Stimulated activated naive CD4-positive, alpha-beta T cell (primary cell): ENCODE measurements around the gene GMFB.

Experiments used
- DNase-seq, 6 experiments: peaks; one replicate each; lab custom pipeline; 2025; lab: John Stamatoyannopoulos, UW

Gene GMFB

GRCh38 chr14:54490445-54491175 is 1.8 kb upstream of the GMFB start:
- DNase-seq: no peak

DNA sequence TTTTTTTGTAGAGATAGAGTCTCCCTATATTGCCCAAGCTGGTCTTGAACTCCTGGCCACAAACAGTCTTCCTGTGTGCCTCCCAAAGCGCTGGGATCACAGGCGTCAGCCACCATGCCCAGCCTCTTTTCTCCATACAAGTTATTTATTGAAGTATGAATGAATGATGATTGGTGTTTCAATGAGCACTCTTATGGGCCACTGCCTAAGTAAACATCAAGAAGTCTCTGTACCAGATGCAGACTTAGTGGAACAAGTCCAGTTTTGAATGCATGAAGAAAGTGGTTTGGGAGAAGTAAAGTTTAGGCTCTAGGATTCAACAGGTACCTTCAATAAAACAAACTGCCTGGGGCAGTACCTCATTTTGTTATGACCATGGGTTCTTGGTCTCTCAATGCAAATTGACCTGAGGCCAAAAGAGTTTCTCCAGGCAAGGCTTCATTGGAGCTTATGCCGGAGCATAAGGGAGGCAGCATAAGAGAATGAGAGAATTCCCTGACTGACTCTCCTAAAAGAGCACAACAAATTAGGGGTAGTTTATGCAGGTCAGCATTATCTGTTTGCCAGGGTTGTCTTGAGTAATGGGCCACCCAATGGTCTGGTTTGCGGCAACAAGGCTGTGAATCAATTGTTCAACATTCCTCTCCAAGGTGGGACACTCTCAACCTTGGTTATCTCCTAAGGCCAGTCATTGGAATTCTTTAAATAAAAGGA is 1.1 kb upstream of the GMFB start:
- DNase-seq: peak in 1 of 6 experiments; percentile 9

- DNase-seq: no peak
Measured at GRCh38 chr14:54489318-54489683, 521 bp upstream of the GMFB start.

GRCh38 chr14:54488318-54488645 is 498 bp downstream of the GMFB start:
- peak in 2 of 6 experiments; percentile 50 to 63 for DNase-seq

- no peak for DNase-seq
Measured at GRCh38 chr14:54487771-54488170, 1.0 kb downstream of the GMFB start.

DNA sequence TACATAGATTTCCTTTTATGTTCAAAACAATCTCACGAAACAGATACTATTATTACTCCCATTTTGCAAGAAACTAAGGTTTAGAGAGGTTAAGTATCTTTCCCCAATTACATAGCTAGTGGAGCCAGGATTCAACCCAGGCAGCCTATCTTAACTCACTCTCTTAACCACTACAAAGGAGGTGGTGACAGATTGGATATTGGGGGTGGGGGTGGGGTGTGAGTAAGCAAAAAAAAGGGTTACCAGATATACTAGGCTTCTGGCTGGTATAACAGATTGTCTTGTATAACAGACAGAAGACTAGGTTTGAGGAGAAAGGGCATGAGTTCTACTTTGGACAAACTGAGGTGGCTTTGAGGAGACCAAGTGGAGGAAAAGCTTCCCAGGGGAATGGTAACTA is 2.1 kb downstream of the GMFB start:
- peak in 1 of 6 experiments; percentile 5 for DNase-seq

- DNase-seq: no peak
Measured at GRCh38 chr14:54483846-54484245, 4.9 kb downstream of the GMFB start.

DNA sequence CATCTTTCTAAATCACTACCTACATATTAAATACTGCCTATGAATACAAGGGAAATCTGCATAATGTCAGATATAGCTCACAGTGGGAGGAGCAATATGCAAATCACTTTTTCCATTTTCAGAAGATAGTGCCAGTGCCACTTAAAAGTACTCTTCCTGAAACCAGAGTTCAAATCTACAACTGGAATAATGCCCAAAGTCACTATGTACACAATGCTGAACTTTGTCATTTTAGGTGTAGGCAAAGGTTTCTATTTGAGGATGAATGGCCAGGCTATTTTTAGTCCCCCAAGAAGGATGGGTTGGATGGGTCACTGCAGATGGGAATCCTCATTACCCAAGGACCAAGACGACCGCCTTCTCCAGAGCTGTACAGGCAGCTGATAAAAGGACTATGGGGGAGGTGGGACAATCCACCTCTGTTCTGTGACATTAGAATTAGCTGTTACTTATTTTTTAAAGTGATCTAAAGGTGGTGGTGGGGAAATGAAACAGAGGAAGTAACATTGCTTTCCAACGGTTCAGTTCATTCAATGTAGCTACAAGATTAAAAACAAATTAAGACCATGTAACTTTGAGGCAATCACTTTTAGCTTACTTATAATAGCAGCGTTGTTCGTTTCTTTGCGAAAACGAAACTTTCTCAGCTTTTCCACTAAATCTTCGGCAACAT is 5.6 kb downstream of the GMFB start:
- no peak for DNase-seq

DNA sequence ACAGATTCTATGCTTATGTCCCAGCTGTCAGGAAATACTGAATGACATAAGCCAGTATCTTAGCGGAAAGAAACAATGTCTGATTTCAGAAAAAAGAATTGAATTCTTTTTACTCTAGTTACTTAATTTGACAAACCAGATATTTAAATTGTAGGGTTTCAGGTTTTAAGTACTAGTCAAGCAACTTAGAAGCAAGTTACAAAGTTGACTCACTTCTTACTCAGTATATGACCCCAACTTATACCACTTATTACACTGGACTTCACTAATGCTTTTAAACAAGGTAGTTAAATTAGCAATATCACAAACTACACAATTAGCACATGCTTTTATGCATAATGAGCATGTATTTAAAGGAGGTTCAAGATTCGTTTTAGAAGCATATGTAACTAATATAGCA is 7.1 kb downstream of the GMFB start:
- no peak for DNase-seq

DNA sequence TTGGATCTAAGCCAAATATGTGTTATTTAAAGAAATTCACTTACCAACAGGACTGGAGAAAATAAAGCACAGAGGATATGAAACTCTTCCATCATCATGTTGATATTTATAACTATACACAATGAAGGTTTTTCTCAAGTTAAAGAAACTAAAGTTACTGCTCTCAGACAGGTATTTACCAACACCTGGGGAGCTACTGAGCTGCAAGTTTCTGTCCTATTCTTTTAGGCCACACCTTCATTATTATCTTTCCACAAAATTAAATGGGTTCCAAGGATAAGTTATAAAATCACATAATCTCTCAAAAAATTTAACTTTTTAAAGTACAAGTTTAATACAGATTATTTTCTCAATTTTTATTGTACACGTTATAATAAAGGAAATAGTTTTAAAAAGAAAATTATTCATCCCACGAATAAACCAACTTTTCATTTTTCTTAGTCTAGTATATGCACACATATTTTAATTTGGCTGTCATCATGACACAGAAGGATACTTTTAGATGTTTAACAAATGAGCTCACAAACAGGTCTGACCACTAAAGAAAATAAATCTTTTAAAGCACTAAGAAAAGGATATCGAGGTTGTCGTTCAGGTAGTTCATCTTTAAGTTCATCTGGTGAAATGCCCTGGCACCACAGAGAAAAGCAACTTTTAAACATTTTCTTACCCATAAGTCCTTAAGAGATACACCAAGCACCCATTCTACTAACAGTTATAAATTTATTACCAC is 7.8 kb downstream of the GMFB start:
- no peak for DNase-seq

DNA sequence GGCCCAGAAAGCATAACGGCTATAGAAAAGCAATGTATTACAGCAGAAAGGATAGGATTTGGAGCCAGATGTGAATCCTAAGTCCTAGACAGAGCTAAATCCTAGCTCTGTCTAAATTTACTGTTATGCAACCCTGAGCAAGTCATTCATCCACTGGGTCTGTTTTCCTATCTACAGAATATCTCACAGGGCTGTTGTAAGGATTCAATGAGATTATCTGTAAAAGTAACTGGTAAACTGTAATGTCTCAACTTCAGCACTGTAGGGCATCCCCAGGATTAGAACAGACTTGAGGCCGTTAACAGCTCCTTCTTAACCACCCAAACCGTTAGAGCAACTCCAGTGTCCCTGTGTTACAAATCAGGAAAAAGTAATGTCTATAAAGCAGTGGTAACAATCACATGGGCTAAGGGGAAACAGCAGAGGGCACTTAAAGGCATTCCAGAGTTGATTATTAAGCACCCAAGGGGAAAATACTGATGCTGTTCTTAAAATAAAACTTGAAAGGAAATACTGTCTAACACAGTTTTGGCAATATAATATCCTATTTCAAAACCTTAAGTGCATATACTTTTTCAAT is 10.1 kb downstream of the GMFB start:
- no peak for DNase-seq

DNA sequence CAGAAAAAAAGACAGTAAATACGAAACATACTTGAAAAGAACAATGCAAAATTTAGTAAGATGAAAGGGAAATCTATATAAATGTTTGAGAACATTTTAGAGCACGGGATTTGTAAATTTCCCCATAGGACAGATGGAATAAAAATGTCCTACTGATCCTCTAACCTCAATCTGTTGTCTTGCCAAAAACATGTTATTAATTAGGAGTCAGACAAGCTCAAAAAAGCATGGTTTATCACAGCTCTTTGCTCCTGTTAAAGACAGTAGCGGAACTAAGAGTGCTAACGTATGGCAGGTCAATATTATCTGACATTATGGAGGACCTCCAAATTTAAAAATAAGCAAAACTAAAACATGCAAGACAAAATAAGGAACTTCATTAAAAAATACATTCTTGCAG is 12.9 kb downstream of the GMFB start:
- no peak for DNase-seq

- DNase-seq: no peak
Measured at GRCh38 chr14:54475187-54475899, 13.4 kb downstream of the GMFB start.

DNA sequence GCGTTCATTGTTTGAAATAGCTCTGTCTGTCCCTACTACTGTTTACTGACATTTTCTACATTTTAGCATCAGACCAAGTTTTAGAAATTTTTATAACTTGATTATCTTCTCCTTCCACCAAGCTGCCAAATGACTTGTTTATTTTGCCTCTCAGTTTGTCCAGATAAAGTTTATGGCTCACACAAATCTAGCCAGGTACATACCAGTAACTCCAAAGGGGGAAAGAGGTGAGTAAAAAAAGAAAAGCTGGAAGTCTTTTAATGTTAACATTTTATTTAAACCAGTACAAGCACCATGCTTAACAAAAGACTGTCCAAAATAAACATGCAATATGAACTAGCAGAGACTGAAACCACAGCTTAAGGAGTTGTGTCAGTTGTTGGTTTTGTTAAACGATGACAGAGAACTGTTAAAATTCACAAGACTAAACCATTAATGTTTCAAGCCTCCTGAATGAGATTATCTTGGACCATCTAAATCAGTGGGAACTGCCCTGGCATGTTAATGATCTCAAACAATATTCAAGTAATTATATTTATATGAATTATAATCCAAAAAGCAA is 14.5 kb downstream of the GMFB start:
- DNase-seq: no peak

GRCh38 chr14:54472315-54472714 is 16.5 kb downstream of the GMFB start:
- no peak for DNase-seq

- no peak for DNase-seq
Measured at GRCh38 chr14:54471641-54472040, 17.1 kb downstream of the GMFB start.

- DNase-seq: no peak
Measured at GRCh38 chr14:54470701-54471100, 18.1 kb downstream of the GMFB start.

DNA sequence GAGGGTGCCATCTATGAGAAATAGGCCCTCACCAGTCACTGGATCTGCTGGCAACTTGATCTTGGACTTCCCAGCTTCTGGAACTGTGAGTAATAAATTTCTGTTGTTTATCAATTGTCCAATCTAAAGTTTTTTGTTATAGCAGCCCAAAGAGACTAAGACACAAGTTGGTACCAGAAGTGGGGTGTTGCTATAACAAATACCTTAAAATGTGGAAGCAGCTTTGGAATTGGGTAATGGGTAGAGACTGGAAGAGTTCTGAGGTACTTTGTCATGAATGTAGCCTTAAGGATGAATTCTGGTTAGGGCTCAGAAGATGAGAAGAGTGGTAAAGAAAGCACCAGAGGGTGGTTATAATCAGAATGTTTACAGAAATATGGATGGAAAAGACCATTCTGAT is 21.5 kb downstream of the GMFB start:
- no peak for DNase-seq

DNA sequence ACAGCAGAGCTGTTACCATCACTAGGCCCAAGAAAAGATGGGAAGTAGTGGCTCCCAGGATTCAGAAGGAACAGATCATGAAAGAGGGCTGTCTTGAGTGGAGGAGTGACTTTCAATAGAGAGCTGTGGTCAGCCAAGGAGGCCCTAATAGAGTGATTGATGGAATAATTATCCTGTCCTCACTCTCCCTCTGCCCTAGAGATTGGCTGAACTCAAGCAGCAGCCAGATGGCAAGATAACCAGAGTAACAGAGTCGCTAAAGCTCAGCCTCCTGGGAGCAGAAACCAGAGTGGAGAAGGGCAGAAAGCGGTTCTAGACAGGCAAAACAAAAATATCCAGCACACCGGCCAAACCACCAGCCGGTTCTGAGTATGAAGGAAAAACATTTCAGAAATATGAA is 23.1 kb downstream of the GMFB start:
- no peak for DNase-seq

DNA sequence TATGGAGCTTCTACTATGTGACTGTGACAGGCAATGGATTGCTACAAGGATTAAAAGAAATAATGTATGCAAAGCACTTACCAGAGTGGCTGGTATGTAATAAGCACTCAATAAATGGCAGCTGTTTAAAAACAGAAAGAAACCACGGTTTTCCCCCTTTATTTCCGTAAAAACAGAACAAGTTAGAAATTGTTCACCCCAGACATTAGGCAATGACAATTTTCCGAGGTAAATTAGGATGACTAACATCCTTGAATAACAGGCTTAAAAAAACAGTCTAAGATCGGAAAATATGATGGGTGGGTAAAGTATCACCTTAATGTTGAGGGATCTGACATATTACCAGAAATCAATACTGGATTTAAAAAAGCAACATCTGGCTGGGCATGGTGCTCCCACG is 26.7 kb downstream of the GMFB start:
- no peak for DNase-seq

- DNase-seq: no peak
Measured at GRCh38 chr14:54459106-54459505, 29.7 kb downstream of the GMFB start.
